Neural cell (in vitro differentiated cells): ENCODE measurements around the gene GAPDHS. TPM values are rescaled to one million over a fixed set of nuclear protein-coding genes. Genes with fewer than 3 reads are reported as not detected.

Experiments used
- H2AFZ ChIP-seq: fragments of 200-600, 300-800 bp; sonication (generic), shearing (Covaris generic); 2 replicates; pipeline ENCODE4 v1.6.0; 2014; ENCODE audit warnings: low read depth, mild to moderate bottlenecking, antibody characterized with exemption, low read length, moderate library complexity
- H3F3A ChIP-seq: fragments of 200-600 bp; shearing (Covaris generic); 2 replicates; pipeline ENCODE4 v1.6.1; 2016; ENCODE audit warnings: mild to moderate bottlenecking, moderate library complexity, mixed read lengths, antibody characterized with exemption, low read length; ENCODE audit not compliant: insufficient read depth, poor library complexity, severe bottlenecking
- H3K27ac ChIP-seq: fragments of 200-600, 300-800 bp; sonication (generic), shearing (Covaris generic); 2 replicates; pipeline ENCODE4 v1.5.1; 2014; ENCODE audit warnings: mild to moderate bottlenecking, low read length, moderate library complexity
- H3K27me3 ChIP-seq: fragments of 300-800, 200-600 bp; sonication (generic), shearing (Covaris generic); 2 replicates; pipeline ENCODE4 v1.6.0; 2014; ENCODE audit warnings: mild to moderate bottlenecking, low read depth, low read length, moderate library complexity; ENCODE audit not compliant: insufficient read depth
- H3K36me3 ChIP-seq: fragments of 300-800, 200-600 bp; sonication (generic), shearing (Covaris generic); 2 replicates; pipeline ENCODE4 v1.5.1; 2014; ENCODE audit warnings: mild to moderate bottlenecking, antibody characterized with exemption, low read length, moderate library complexity; ENCODE audit not compliant: insufficient read depth
- H3K4me2 ChIP-seq: fragments of 300-800, 200-600 bp; sonication (generic), shearing (Covaris generic); 2 replicates; pipeline ENCODE4 v1.6.0; 2014; ENCODE audit warnings: mild to moderate bottlenecking, low read length
- H3K4me3 ChIP-seq: fragments of 300-800, 200-600 bp; sonication (generic), shearing (Covaris generic); 2 replicates; pipeline ENCODE4 v1.5.1; 2014; ENCODE audit warnings: mild to moderate bottlenecking, low read length, moderate library complexity
- H3K79me2 ChIP-seq: fragments of 200-600 bp; shearing (Covaris generic); replicated peaks from 2 replicates; pipeline ENCODE4 v1.6.0; 2014; ENCODE audit warnings: mild to moderate bottlenecking, low read length, moderate library complexity; ENCODE audit not compliant: insufficient read depth
- H3K9ac ChIP-seq: fragments of 300-800, 200-600 bp; sonication (generic), shearing (Covaris generic); 2 replicates; pipeline ENCODE4 v1.6.1; 2016; ENCODE audit warnings: mild to moderate bottlenecking, low read length, mixed read lengths
- H3K9me2 ChIP-seq: fragments of 200-600 bp; shearing (Covaris generic); 2 replicates; pipeline ENCODE4 v1.6.1; 2016; ENCODE audit warnings: mild to moderate bottlenecking, low read length, mixed read lengths; ENCODE audit not compliant: insufficient read depth
- H3K9me3 ChIP-seq: fragments of 200-600, 300-800 bp; sonication (generic), shearing (Covaris generic); 2 replicates; pipeline ENCODE4 v1.6.1; 2016; ENCODE audit warnings: mild to moderate bottlenecking, mixed run types, low read length, moderate library complexity, mixed read lengths
- H4K20me1 ChIP-seq: fragments of 200-600 bp; shearing (Covaris generic); 2 replicates; pipeline ENCODE4 v1.6.1; 2016; ENCODE audit warnings: mild to moderate bottlenecking, mixed run types; ENCODE audit not compliant: insufficient read depth
- CTCF ChIP-seq: fragments of 450-650 bp; IDR thresholded peaks from 2 replicates; pipeline ENCODE4 v1.5.1; 2014; ENCODE audit warnings: antibody characterized with exemption, mild to moderate bottlenecking, moderate library complexity; ENCODE audit not compliant: poor library complexity, severe bottlenecking
- EP300 ChIP-seq: fragments of 450-650 bp; conservative IDR thresholded peaks from 2 replicates; pipeline ENCODE4 v1.6.1; 2014; ENCODE audit warnings: antibody characterized with exemption, mild to moderate bottlenecking, moderate library complexity; ENCODE audit not compliant: poor library complexity, severe bottlenecking
- EZH2 ChIP-seq: fragments of 200-600, 300-800 bp; shearing (Covaris generic), sonication (generic); IDR thresholded peaks from 2 replicates; pipeline ENCODE4 v1.6.1; 2014; ENCODE audit warnings: antibody characterized with exemption, low read length, borderline replicate concordance, mild to moderate bottlenecking; ENCODE audit not compliant: insufficient read depth, poor library complexity, severe bottlenecking
- MXI1 ChIP-seq: fragments of 450-650 bp; conservative IDR thresholded peaks from 2 replicates; pipeline ENCODE4 v1.6.1; 2014; ENCODE audit warnings: antibody characterized with exemption, mild to moderate bottlenecking; ENCODE audit not compliant: poor library complexity, severe bottlenecking
- POLR2AphosphoS5 ChIP-seq: IDR thresholded peaks from 2 replicates; pipeline ENCODE4 v1.6.1; 2012
- RAD21 ChIP-seq: fragments of 450-650 bp; conservative IDR thresholded peaks from 2 replicates; pipeline ENCODE4 v1.6.1; 2014; ENCODE audit warnings: antibody characterized with exemption, mild to moderate bottlenecking, moderate library complexity
- REST ChIP-seq: IDR thresholded peaks from 2 replicates; pipeline ENCODE4 v1.6.1; 2012; ENCODE audit warnings: borderline replicate concordance
- SMC3 ChIP-seq: fragments of 450-650 bp; conservative IDR thresholded peaks from 2 replicates; pipeline ENCODE4 v1.6.1; 2014; ENCODE audit warnings: antibody characterized with exemption, mild to moderate bottlenecking, moderate library complexity; ENCODE audit not compliant: poor library complexity
- TAF1 ChIP-seq: IDR thresholded peaks from 2 replicates; pipeline ENCODE4 v1.6.1; 2012; ENCODE audit warnings: low read depth
- polyA plus RNA-seq: library from polyadenylated mRNA; depleted of rRNA; stranded (reverse); fragments of >200 nt; gene quantifications from 2 replicates; pipeline ENCODE4 v1.2.3, GENCODE V29; 2014

GAPDHS gene
- polyA plus RNA-seq, 1 donor from 2014 or later: not detected

DNA sequence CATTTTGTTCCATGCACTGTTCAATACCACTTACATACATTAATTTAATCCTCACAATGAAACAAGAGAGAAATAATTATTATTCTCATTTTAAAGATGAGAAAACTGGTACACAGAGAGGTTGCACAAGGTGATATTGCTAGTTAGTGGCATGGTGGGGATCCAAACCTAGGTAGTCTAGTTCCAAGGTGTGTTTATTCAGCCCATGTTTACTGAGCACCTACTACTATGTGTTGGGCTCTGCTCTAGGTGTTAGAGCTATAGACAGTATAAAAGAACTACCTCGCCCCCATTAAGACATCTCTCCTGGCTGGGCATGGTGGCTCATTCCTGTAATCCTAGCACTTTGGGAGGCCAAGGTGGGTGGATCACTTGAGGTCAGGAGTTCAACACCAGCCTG is 49.5 kb downstream of the GAPDHS start:
- no peaks in the 10 kb centered on the region for H3F3A ChIP-seq
- no peak overlapping the region for H2AFZ ChIP-seq
- TF ChIP-seq REST (no peak), TAF1 (no peak), MXI1 (no peak), SMC3 (no peak), POLR2AphosphoS5 (no peak), CTCF (no peak), EP300 (no peak), RAD21 (no peak), EZH2 (no peak)
- H3K9ac ChIP-seq: no peak overlapping the region
- H3K9me3 ChIP-seq: no peaks in the 10 kb centered on the region
- H3K36me3 ChIP-seq: no peaks in the 10 kb centered on the region
- H3K9me2 ChIP-seq: no peaks in the 10 kb centered on the region
- no peaks in the 10 kb centered on the region for H3K79me2 ChIP-seq
- H3K4me2 ChIP-seq: no peak overlapping the region
- H4K20me1 ChIP-seq: no peaks in the 10 kb centered on the region
- H3K4me3 ChIP-seq: no peak overlapping the region
- H3K27ac ChIP-seq: no peak overlapping the region
- H3K27me3 ChIP-seq: no peaks in the 10 kb centered on the region

- no peak for TF ChIP-seq RAD21
- TF ChIP-seq CTCF: no peak
- no peak for TF ChIP-seq REST
- no peak for TF ChIP-seq MXI1
- TF ChIP-seq EZH2: no peak
- TF ChIP-seq POLR2AphosphoS5: no peak
- TF ChIP-seq TAF1: no peak
- TF ChIP-seq SMC3: no peak
- TF ChIP-seq EP300: no peak
- H3K4me3 ChIP-seq: no peak within 1 kb of the TSS
- H3K9me3 ChIP-seq: no peaks in the 10 kb centered on the region
- no peaks in the 10 kb centered on the region for H3F3A ChIP-seq
- no peaks in the 10 kb centered on the region for H3K9me2 ChIP-seq
- H3K79me2 ChIP-seq: no peaks in the 10 kb centered on the region
- H3K4me2 ChIP-seq: no peak within 1 kb of the TSS
- H3K27ac ChIP-seq: no peak within 1 kb of the TSS
- H2AFZ ChIP-seq: no peak within 1 kb of the TSS
- no peak within 1 kb of the TSS for H3K9ac ChIP-seq
- no peaks in the 10 kb centered on the region for H3K27me3 ChIP-seq
- no peaks in the 10 kb centered on the region for H4K20me1 ChIP-seq
- no peaks in the 10 kb centered on the region for H3K36me3 ChIP-seq
Observed at GRCh38 chr19:35585848-35586247, 52.6 kb downstream of the GAPDHS start, which contains the start of gene PMIS2. PMIS2 (plus strand) TSS chr19:35586173; CDS start chr19:35586260, 87 bp downstream.
